ENCODE data around the gene H2BW1. TPM values are rescaled to one million over a fixed set of nuclear protein-coding genes. Genes with fewer than 3 reads are reported as not detected.
A peak's percentile ranks its signal among the peaks of the same experiment; 100 is the strongest.
"Not testable (repeated sequence)": the region's sequence is repeated elsewhere in the genome, so short reads cannot be mapped to it uniquely, and the experiment has no call there.

Gene H2BW1, protein sequence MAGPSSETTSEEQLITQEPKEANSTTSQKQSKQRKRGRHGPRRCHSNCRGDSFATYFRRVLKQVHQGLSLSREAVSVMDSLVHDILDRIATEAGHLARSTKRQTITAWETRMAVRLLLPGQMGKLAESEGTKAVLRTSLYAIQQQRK
- total RNA-seq (not detected), polyA plus RNA-seq (not detected)

DNA sequence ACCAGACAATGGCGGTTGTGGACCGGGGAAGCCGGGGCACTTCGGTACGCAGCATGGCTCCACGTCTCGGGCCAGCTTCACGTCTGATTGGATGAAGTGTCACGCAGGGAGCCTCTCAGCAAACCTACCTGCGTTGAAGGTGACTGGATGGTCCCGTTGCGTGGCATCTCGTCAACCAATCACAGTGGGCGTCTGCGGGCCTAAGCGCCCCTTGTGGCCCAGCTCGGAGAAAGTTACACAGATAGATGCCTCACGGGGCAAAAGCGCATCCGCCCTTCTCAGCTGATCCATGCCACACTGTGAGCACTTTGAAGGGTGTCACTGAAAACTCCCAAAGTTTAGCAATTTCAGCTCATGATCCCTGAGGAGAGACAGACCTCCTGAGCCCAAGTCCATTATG, at the start of gene H2BW1:
Gene H2BW1, minus strand, starts transcription at position 103 of the 400 bp plus-strand sequence. CDS start 132 bp downstream, outside the sequence.
- Histone ChIP-seq H3K9me3 (no peaks in the 10 kb centered on the region), H3K27ac (no peak within 1 kb of the TSS), H3K4me3 (no peak within 1 kb of the TSS), H3K4me1 (no peaks in the 10 kb centered on the region), H3K36me3 (no peaks in the 10 kb centered on the region), H3K27me3 (no peaks in the 10 kb centered on the region)
- ATAC-seq (no peak), DNase-seq (peak in 1 of 6 donors; percentile 41), FAIRE-seq (no peak)
- WGBS, 2 donors, result 89 to 91% methylated on average over 20 of the region's 20 CpGs
- intact Hi-C loops (cut with DNase I), result no loop called here
- TF ChIP-seq, protein P1, sequence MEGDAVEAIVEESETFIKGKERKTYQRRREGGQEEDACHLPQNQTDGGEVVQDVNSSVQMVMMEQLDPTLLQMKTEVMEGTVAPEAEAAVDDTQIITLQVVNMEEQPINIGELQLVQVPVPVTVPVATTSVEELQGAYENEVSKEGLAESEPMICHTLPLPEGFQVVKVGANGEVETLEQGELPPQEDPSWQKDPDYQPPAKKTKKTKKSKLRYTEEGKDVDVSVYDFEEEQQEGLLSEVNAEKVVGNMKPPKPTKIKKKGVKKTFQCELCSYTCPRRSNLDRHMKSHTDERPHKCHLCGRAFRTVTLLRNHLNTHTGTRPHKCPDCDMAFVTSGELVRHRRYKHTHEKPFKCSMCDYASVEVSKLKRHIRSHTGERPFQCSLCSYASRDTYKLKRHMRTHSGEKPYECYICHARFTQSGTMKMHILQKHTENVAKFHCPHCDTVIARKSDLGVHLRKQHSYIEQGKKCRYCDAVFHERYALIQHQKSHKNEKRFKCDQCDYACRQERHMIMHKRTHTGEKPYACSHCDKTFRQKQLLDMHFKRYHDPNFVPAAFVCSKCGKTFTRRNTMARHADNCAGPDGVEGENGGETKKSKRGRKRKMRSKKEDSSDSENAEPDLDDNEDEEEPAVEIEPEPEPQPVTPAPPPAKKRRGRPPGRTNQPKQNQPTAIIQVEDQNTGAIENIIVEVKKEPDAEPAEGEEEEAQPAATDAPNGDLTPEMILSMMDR (IDR thresholded peaks at IDR 0.05), result no peak

DNA sequence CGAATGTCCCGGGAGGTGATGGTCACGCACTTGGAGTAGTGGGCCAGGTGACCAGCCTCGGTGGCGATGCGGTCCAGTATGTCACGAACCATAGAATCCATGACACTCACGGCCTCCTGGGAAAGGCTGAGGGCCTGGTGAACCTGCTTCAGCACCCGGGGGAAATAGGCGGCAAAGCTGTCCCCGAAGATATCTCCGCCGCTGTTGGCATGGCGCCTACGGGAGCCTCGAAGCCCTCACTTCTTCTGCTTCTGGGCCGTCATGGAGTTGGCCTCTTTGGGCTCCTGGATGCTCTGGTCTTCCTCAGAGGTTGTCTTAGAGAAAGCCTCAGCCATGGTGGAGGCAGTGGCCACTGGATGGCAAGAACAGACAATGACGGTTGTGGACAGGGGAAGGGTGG, 49.1 kb upstream of the H2BW1 start:
- H3K4me1 ChIP-seq; intact Hi-C loops (cut with DNase I); FAIRE-seq; H3K27me3 ChIP-seq; ATAC-seq; H3K36me3 ChIP-seq; H3K27ac ChIP-seq; H3K9me3 ChIP-seq; H3K4me3 ChIP-seq: not testable (repeated sequence)
- 84 to 88% methylated on average over 9 of the region's 18 CpGs for WGBS, 2 donors
- peak in 2 of 6 donors; percentile 22 to 50 for DNase-seq

DNA sequence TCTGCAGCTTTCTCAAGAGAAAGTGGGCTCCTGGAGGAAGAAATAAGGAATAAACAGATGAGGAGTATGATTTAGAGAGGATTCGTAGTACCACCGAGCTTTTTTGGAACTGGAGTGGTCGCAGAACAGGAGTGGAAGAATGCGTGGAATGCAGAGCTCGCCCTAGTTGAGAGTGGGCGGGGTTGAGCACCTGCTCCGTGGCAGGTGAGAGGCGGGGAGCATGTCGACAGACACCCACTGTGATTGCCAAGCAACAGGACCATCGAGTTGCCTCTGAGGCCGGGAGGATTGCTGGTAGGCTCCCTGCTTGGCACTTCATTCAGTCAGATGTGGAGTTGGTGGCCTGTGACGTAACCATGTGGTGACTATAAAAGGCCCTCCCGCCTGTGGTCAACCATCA, 41.4 kb upstream of the H2BW1 start:
- ATAC-seq; FAIRE-seq; DNase-seq; intact Hi-C loops (cut with DNase I); H3K27me3 ChIP-seq; H3K9me3 ChIP-seq; H3K4me3 ChIP-seq; H3K4me1 ChIP-seq; H3K27ac ChIP-seq; H3K36me3 ChIP-seq: not testable (repeated sequence)
- no CpG with 5 or more reads among the region's 13 CpGs for WGBS, 2 donors

DNA sequence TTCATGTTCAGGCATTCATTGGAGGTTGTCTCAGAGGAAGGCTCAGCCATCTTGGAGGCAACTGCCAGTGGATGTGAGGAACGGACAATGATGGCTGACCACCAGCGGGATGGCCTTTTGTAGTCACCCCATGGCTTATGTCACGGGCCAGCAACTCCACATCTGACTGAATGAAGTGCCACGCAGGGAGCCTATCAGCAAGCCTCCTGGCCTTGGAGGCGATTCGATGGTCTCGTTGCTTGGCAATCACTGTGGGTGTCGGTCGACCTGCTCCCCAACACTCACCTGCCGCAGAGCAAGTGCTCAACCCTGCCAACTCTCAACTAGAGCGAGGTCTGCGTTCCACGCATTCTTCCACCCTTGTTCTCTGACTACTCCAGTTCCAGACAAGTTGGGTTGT, 33.7 kb upstream of the H2BW1 start:
- Histone ChIP-seq H3K27ac (no peak overlapping the region), H3K9me3 (no peaks in the 10 kb centered on the region), H3K36me3 (no peaks in the 10 kb centered on the region), H3K27me3 (no peaks in the 10 kb centered on the region), H3K4me1 (no peaks in the 10 kb centered on the region), H3K4me3 (no peak overlapping the region)
- intact Hi-C loops (cut with DNase I), result no loop called here
- WGBS, 2 donors, result 83 to 85% methylated on average over 13 of the region's 13 CpGs
- DNase-seq (no peak), FAIRE-seq (no peak), ATAC-seq (no peak)
- TF ChIP-seq, protein P1 (IDR thresholded peaks at IDR 0.05), result no peak

DNA sequence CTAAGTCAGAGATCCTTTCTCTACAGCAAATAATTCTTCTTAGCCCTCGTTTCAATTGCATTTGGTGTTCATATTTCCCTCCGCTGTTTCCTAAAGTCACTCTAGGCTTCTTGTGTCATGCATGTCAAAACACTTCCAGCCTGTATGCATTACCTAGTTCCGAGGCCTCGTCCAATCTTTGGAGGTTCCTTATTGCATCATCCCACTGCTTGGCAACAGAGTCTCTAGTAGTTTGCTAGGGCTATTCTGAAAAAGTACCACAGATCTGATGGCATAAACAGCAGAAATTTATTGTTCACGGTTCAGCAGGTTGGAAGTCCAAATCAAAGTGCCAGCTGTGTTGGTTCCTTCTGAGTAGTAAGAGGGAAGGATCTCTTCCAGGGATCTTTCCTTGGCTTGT, 32.1 kb upstream of the H2BW1 start:
- Histone ChIP-seq H3K27ac (no peak overlapping the region), H3K36me3 (no peaks in the 10 kb centered on the region), H3K27me3 (no peaks in the 10 kb centered on the region), H3K4me1 (no peaks in the 10 kb centered on the region), H3K4me3 (no peak overlapping the region), H3K9me3 (no peaks in the 10 kb centered on the region)
- no peak for ATAC-seq
- intact Hi-C loops (cut with DNase I), result no loop called here
- FAIRE-seq, result no peak
- 74 to 81% methylated on average over 5 of the region's 5 CpGs for WGBS, 2 donors
- DNase-seq, result no peak
- TF ChIP-seq, protein P1 (IDR thresholded peaks at IDR 0.05), result no peak

DNA sequence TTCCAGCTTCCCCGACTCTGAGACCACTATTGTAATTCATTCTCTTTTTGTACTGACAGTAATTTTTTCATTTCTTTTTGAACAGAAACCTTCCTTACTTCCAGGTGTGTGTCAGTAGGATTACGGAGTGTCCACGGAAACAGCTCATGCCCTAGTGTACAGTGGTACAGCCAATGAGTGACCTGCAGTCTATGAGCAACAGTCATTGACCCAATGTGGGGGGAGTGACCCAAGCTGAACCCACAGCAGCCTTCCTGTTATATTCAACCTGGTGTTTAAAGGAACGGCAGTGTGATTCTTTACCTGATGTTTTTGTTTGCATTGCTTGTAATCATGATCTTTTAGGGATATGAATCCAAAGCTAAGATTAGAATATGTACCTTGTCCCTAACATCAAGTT, 27.5 kb upstream of the H2BW1 start:
- peak in 2 of 4 donors; percentile 65 to 73 for ATAC-seq
- Histone ChIP-seq H3K9me3 (no peaks in the 10 kb centered on the region), H3K27ac (no peak overlapping the region), H3K27me3 (peaks cover 0 to 7% (median 0%) of the 10 kb centered on the region in 4 donors), H3K4me3 (no peak overlapping the region), H3K4me1 (no peaks in the 10 kb centered on the region), H3K36me3 (no peaks in the 10 kb centered on the region)
- WGBS, 2 donors, result 36 to 55% methylated on average over 4 of the region's 4 CpGs
- TF ChIP-seq, protein P1 (IDR thresholded peaks at IDR 0.05), result no peak
- intact Hi-C loops (cut with DNase I), result no loop called here
- DNase-seq, result peak in 1 of 6 donors; percentile 2
- FAIRE-seq, result no peak
